Measurements from ENCODE around the gene ZBTB8A.
"Not testable (repeated sequence)": the region's sequence is repeated elsewhere in the genome, so short reads cannot be mapped to it uniquely, and the experiment has no call there.

Gene ZBTB8A

DNA sequence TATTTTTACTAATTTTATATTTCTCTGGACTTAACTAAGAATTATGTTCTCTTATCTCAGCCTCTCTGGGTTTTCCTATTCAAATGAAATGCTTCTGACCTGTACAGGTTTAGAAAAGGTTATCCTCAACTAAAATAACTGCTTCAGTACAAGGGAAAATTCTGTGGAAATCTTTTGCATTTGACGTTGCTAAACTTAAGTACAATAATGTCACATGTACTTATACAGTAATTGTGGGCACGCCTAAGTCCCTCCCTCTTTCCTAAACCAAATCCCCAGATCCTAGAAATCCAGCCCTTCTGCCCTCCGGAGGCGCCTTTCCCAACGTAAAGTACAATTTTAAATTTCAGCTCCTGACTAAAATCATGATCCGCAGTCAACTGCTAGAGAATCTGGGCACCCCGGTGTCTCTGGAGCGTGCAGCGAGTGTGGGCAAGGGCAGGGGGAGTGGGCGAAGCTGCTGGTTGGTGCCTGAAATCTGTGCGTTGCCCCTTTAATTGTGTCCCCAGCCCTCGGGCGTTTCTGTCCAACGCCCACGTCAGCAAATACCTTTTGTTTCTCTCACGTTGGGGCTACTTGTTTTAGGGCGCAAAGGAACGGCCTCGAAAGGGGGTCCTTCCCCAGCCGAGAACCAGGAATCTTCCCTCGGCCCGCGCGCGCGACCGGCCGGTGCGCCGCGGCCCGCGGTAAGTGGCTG lies at the start of gene ZBTB8A:
ZBTB8A (plus strand) TSS at position 541 of the 697 bp plus-strand sequence. CDS start 53,505 bp downstream, outside the sequence.
- peak; percentile 82 for DNase-seq (ENCODE audit: low spot score)

DNA sequence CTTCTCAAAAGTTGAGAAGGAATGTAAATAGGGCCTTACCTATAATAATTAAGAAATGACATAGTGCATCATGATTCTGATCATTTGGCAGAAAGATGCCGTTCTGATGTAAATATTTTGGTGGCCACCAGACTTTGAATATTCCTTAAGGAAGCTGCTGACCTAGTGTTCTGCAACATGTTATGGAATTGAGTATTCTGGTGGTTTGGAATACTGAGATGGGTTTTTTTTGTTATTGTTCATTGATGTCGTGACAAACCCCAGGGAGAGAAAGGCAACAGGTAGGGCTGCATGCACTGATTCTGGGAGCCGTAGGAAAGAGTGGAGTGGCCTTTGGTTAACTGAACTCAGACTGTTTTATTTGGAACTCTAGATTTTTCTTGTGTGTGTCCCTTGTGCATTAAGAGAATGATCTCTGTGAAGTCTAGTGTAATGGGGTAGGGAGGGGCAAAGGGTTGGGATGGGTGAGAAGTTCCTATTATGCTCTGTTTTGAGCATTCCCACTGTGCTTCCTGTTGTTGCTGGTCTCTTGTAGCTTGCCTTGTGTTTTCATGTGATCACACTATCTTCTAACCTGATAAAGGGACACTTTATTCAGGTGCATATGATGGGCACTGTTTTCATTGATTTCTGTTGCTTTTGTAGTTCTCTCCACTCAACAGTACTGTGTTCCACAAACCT lies 49.3 kb upstream of the ZBTB8A start:
- no peak for DNase-seq (ENCODE audit: low spot score)

DNA sequence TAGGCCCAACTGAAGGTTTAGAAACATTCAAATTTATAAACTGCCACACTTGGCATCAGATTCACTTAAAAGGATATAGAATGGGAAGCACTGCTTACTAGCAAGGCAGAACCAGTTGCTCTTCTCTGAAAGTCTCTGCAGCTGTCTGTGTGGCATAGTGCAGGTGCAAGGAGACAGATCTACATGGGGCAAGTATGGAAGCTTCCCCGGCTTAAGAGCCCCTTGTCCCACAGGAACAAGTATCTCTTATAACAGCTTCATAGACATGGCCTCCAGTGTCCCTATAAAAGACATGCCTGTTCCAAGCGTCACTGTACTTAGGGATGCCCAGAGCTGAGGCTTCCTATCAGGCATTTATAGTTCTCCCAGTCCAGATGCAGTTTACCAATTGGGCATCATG lies 47.8 kb upstream of the ZBTB8A start:
- DNase-seq (ENCODE audit: low spot score) = no peak

DNA sequence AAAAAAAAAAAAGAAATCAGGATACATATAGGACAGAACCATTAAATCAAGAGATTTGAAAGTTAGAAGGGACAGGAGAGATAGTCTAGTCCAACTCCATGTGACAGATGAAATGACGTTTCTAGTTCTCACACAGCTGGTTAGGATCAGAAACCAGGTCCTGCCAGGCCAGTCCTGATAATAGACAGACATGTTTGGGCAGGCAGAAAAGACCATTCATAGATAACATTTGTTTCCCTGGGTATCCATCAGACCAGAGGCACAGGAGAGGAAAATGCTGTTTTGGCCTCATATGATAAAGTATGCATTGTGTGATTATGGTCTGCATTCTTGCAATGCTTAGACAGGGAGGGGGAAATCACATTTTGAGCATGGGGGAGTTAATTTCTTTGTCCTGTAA lies 45.0 kb upstream of the ZBTB8A start:
- DNase-seq (ENCODE audit: low spot score) = no peak

DNA sequence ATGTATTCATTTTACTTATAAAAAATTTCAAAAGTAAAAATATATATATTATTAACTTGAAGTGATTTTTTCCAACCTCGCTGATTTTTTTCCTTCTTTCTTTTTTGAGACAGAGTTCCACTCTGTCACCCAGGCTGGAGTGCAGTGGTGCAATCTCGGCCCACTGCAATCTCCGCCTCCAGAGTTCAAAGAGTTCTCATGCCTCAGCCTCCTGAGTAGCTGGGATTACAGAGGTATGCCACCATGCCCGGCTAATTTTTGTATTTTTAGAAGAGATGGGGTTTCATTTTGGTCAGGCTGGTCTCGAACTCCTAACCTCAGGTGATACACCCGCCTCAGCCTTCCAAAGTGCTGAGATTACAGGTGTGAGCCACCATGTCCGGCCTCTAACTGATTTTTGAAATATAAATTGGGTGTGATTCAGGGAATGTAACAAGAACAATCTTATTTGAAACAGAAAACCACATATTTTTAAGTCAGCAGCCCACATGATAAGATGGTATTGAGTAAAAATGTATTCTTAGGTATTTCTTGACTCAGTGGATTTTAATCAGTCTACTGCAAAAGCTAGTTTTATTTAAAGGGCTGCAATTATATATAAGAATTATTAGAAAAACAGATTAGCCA lies 44.4 kb upstream of the ZBTB8A start:
- no peak for DNase-seq (ENCODE audit: low spot score)

DNA sequence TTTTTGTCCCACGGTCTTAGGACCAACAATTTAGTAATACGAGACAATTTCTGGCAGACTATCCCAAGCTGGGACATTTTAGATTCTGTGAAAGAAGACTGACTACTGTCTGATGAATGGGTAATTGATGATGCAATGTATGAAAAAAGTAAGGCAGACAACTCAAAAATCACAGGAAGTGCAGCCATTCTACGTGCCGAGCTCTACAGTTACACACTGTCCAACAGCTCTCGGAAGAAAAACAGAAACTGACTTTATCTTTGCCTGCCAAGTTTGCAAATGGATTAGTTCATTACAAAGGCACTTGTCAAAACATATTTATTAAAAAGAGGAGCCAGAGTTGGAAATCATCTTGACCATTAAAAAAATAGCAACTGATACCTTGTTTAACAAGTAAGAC lies 43.1 kb upstream of the ZBTB8A start:
- DNase-seq (ENCODE audit: low spot score) = no peak

DNA sequence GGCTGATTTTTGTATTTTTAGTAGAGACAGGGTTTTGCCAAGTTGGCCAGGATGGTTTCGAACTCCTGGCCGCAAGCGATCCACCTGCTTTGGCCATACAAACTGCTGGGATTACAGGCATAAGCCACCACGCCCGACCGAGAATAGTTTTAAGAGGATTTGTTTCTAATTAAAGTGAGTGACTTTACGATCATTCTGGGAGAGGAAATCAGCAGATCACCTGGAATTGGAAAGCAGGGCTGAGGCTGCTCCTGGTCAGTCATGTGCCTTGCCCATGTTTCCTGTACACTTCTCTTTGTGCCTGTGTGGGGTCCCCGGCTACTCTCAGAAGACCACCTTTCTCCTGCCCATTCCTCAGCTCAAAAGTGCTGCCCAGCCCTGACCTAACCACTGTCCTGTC lies 40.5 kb upstream of the ZBTB8A start:
- no peak for DNase-seq (ENCODE audit: low spot score)

DNA sequence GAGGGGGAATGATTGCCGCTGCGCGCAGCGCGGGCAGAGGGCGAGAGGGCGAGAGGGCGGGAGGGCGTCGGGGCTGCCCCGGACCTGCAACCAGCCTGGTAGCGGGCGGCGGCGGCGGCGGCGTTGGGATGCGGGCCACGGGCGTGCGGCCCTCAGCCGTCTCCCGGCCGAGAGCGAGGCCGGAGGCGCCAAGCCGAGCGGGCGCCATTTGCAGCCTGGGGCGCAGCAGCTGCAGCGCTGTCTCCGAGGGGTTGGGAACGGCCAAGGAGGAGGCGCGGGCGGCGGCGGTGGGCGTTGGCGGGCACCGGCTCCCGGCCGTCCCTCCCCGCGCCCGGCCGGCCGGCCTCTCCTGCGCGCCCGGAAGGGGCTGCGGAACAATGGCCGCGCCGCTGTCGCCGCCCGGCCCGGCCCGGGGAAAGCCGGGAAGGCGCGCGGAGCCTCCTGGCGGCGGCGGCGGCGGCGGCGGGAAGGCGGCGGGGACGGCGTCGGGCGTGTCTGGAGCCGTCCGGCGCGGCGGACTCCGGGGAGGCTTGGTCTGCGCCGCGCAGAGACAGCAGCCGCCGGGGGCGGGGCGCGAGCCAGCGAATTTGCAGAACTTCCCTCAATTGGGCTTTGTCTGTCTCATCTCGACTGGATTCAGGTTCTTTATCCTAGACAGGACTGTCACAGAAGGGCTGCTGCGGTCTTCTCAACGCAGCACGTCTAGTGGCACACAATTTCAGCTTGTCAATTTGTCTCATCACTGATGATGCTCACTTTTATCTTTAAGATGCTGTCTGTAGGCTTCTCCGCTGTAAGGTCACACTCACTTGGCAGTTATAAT lies 38.6 kb upstream of the ZBTB8A start:
- peak; percentile 69 for DNase-seq (ENCODE audit: low spot score)

DNA sequence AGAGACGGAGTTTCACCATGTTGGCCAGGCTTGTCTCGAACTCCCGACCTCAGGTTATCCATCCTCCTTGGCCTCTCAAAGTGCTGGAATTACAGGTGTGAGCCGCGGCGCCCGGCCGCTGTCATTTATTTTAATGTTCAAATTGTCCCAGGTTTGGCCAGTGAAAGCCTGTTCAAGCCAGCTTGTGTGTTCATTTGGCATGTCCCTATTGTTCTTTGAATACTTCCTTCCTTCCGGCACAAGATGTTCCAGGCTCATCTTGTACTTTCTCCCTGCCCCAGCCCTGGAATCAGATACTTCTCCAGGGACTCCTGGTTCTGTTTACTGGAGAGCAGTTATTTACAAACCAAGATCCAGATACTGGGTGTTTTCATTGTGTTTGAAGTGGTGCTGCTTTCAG lies 37.4 kb upstream of the ZBTB8A start:
- no peak for DNase-seq (ENCODE audit: low spot score)

DNA sequence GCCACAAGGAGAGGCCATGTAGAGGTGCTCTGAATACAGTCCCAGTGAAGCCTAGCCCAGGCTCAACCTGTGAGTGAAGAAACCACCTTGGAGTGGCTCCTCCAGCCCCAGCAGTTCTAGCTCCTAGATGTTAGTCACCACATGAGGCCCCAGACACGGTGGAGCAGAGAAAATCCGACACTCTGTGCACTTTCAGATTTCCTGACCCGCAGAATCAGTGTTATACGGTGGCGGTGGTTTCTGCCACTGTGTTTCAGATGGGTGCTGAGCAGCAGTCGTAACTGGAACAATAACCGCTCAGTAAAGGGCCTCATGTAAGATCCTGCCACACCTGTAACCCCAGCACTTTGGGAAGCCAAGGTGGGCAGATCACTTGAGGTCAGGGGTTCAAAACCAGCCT lies 36.1 kb upstream of the ZBTB8A start:
- DNase-seq (ENCODE audit: low spot score) = no peak

DNA sequence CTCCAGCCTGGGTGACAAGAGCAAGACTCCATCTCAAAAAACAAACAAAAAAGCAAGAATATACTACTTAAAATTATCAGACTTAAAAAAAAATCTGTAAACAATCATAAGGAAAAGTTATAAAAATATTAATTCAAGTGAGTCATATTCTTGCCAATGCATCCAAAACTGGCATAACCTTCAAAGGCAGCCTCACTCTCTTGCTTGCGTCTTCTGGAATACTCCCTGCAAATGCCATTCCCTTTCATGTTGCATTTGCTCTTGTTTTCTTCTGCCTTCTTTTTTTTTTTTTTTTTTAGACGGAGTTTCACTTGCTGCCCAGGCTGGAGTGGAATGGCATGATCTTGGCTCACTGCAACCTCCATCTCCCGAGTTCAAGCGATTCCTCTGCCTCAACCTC lies 32.2 kb upstream of the ZBTB8A start:
- DNase-seq (ENCODE audit: low spot score) = no peak

DNA sequence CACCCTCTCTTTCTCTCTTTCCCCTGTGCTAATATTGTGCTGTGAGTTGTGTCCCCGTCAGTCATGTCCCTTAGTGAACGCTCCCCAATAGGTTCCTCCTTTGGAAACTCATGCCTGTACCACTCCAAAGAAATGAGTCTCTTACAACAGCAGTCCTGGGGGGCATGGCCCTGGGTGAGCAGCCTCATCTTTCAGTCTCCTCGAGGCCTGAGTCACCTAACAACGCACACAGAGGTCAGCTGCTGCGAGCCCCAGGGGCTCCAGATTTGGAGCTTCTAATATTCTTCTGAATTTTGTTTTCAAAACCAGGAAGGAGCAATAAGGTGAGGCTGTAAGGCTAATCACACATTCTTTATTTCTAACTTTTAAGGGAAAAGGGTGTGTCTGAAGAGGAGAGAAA lies 30.5 kb upstream of the ZBTB8A start:
- peak; percentile 59 for DNase-seq (ENCODE audit: low spot score)

DNA sequence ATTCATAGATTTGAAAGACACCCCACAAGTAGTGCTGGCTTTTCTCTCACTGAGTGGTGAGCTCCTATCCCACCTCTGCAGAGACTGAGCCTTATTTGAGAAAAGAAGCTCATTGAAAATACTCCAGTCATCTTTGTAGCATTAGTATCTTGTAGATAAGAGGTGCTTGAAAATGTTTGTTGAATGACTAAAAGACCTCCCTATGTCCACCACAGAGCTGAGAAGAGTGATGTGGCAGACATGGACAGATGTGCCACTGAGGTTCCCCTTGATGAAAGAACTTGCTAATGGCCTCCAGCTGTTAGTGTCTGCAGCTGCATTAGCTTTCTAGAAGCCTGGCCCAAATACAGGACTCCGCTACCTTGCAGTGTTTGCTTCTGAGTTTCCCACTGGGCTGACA lies 29.3 kb upstream of the ZBTB8A start:
- no peak for DNase-seq (ENCODE audit: low spot score)

DNA sequence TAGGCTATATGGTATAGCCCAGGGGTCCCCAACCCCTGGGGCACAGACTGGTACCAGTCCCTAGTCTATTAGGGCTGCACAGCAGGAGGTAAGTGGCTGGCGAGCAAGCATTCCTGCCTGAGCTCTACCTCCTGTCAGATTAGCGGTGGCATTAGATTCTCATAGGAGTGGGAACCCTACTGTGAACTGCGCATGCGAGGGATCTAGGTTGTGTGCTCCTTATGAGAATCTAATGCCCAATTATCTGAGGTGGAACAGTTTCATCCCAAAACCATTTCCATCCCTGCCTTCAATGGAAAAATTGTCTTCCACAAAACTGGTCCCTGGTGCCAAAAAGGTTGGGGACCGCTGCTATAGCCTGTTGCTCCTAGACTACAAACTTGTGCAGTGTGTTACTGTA lies 22.8 kb upstream of the ZBTB8A start:
- DNase-seq (ENCODE audit: low spot score) = no peak

DNA sequence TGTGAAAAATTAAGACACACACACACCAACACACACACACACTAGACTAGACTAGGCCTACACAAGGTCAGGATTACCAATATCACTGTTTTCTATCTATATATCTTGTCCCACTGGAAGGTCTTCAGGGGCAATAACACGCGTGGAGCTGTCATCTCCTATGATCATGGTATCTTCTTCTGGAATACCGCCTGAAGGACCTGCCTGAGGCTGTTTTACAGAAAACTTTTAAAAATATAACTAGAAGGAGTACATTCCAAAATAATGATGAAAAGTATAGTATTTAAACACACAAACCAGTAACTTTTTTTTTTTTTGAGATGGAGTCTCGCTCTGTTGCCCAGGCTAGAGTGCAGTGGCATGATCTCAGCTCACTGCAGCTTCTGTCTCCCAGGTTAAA lies 20.3 kb upstream of the ZBTB8A start:
- no peak for DNase-seq (ENCODE audit: low spot score)

DNA sequence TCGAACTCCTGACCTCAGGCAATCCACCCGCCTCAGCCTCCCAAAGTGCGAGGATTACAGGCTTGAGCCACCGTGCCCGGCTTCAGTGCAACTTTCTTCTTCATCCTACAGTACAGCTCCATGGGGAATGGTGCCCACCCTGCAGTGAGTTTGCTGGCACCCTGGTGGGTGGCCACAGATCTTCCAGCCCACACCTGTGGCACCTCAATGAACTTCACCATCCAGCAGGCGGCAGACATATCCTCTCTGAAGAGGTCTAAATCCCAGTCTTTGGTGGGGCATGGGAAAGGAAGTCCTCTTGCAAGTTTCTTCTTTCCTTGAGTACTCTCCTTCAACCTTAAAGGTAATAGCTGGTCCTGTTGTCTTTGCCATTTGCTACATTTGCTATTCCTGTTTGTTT lies 18.1 kb upstream of the ZBTB8A start:
- no peak for DNase-seq (ENCODE audit: low spot score)

DNA sequence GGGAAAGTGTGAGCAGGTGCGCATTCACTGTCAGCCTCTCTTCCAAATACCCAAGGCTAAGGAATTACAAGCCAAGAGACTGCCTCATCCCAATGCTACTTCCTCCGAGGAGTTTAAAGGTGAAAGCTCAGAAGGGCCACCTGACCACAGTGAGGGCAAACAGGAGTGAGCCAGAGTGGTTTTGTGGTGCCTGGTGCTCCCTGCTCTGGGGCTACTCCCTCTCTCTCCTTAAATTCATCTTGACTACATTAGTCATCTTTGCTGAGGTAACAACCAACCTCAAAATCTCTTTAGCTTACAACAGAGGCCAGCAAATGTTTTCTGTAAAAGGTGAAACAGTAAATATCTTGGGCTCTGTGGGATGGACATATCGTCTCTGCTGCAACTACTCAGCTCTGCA lies 14.2 kb upstream of the ZBTB8A start:
- DNase-seq (ENCODE audit: low spot score) = no peak

DNA sequence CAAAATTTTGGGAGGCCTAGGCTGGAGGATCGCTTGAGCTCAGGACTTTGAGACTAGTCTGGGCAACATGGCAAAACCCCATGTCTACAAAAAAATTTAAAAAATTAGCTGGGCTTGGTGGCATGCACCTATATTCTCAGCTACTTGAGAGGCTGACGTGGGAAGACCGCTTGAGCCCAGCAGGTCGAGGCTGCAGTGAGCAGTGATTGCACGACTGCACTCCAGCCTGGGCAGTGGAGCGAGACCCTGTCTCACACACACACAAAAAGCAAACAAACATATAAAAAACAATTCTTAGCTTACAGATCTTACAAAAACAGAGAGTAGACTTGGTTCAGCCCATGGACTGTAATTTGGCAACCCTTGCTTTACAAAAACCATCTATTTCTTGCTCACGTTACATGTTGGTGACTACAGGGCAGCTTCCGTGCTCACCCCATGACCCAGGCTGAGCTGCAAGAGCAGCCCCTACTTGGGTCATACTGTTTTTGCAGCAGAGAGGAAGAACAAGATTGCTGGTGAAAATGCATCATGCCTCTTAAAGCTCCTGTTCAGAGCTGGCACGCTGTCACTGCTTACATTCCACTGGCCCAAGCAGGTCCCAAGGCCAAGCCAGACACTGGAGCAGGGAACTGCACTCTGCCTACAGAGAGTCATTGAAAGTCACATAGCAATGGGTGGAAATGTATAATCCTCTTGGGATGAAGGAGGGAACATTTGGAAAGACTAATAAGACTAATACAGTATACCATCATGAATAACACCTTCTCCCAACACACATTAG lies 13.4 kb upstream of the ZBTB8A start:
- DNase-seq (ENCODE audit: low spot score) = no peak

DNA sequence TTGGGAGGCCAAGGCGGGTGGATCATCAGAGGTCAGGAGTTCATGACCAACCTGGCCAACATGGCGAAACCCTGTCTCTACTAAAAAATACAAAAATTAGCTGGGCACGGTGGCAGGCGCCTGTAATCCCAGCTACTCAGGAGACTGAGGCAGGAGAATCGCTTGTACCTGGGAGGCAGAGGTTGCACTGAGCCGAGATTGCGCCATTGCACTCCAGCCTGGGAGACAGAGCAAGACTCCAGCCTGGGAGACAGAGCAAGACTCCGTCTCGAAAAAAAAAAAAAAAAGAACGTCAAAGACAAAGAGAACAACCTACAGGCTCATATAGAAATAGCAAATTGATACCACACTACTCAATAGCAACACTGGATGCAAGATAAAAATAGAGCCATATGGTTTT lies 10.7 kb upstream of the ZBTB8A start:
- not testable (repeated sequence) for DNase-seq (ENCODE audit: low spot score)

DNA sequence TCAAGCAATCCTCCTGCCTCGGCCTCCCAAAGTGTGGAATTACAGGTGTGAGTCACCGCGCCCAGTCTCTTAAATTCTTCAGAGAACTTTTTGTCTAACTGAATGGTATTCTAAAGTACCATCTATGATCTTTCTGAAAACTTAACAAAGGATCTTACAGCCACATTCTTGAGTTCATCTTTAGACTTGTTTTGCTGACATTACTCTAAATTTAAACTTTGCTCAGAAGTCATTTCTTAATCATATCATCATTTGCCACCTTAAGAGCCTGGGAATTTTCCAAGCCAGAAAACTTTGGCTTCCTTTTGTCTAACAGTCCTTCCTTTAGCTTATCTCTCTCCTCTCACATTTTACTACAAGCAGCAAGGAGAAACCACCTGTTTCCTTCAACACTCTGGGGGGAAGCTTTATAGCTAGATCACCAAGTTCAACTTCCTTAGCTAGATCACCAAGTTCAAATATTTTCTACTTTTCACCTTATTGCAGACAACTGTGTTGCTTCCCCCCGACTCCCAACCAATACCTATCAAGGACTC lies 5.4 kb upstream of the ZBTB8A start:
- no peak for DNase-seq (ENCODE audit: low spot score)

DNA sequence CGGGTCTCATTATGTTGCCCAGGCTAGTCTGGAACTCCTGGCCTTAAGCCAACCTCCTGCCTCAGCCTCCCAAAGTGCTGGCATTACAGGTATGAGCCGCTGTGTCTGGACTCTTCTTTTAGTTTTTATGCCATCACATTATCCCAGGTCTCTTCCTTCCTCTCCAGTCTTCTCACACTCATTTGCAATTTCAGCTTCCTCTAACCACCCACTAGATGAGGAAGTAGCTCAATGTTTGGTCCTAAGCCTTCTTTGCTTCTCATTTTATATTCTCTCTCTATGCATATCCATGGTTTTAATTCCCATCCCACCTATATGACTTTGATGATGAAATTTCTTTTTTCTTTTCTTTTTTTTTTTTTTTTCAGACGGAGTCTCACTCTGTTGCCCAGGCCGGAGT lies 3.1 kb upstream of the ZBTB8A start:
- DNase-seq (ENCODE audit: low spot score) = no peak

DNA sequence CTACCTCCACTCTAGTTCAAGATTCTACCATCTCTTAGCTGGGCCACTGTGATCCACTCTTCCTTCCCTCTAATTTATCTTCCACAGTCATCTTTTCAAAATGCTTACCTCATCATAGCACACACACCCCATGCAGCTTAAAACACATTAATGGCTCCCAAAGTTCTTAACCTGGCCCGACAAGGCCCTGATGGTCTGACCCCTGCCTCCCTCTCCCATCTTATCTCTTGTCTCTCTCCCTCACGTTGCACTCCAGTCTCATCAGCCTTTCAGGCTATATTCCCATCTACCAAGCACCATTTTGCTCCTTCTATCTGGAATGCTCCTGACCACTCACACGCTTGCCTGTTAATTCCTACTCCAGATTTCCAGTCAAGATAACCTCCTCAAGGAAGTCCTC lies 2.5 kb upstream of the ZBTB8A start:
- no peak for DNase-seq (ENCODE audit: low spot score)

All from RKO (cell line).